Mononuclear cell (primary cell): ENCODE data around the gene INMT. TPM values are rescaled to one million over a fixed set of nuclear protein-coding genes. Genes with fewer than 3 reads are reported as not detected.
"Not testable (repeated sequence)": the region's sequence is repeated elsewhere in the genome, so short reads cannot be mapped to it uniquely, and the experiment has no call there.

ENCODE experiments used
- H3K27me3 ChIP-seq: 2 replicates; pipeline ENCODE4 v1.6.0; 2011; ENCODE audit warnings: low read length, control low read depth; ENCODE audit not compliant: insufficient read depth
- H3K4me1 ChIP-seq: 2 replicates; pipeline ENCODE4 v1.5.1; 2011; ENCODE audit warnings: mild to moderate bottlenecking, low read length, control low read depth; ENCODE audit not compliant: insufficient read depth
- H3K4me3 ChIP-seq: 2 replicates; pipeline ENCODE4 v1.5.1; 2011; ENCODE audit warnings: mild to moderate bottlenecking, low read length, moderate library complexity
- H3K9me3 ChIP-seq: 2 replicates; pipeline ENCODE4 v1.5.1; 2011; ENCODE audit warnings: low read depth, mild to moderate bottlenecking, control low read depth, low read length
- total RNA-seq: library from RNA; depleted of rRNA; stranded (reverse); fragments of >200 nt; gene quantifications from one replicate; pipeline ENCODE4 v1.2.3, GENCODE V29; 2012

The INMT gene
- total RNA-seq, result 0.52 TPM

- Histone ChIP-seq H3K4me1 (no peaks in the 10 kb centered on the region), H3K9me3 (no peaks in the 10 kb centered on the region), H3K4me3 (no peak within 1 kb of the TSS), H3K27me3 (no peaks in the 10 kb centered on the region)
Measured at GRCh38 chr7:30751696-30752273, at the start of gene INMT. TSS of gene INMT (plus strand) at chr7:30752135. CDS start at chr7:30752151, 16 bp downstream.

GRCh38 chr7:30702200-30702599 is 49.7 kb upstream of the INMT start:
- H3K4me1 ChIP-seq, result no peaks in the 10 kb centered on the region
- H3K27me3 ChIP-seq, result no peaks in the 10 kb centered on the region
- no peaks in the 10 kb centered on the region for H3K9me3 ChIP-seq
- no peak overlapping the region for H3K4me3 ChIP-seq

GRCh38 chr7:30703756-30704155 is 48.2 kb upstream of the INMT start:
- Histone ChIP-seq H3K9me3 (no peaks in the 10 kb centered on the region), H3K4me1 (no peaks in the 10 kb centered on the region), H3K27me3 (no peaks in the 10 kb centered on the region), H3K4me3 (no peak overlapping the region)

- Histone ChIP-seq H3K4me3 (no peak overlapping the region), H3K4me1 (no peaks in the 10 kb centered on the region), H3K9me3 (no peaks in the 10 kb centered on the region), H3K27me3 (no peaks in the 10 kb centered on the region)
Measured at GRCh38 chr7:30705008-30705407, 46.9 kb upstream of the INMT start.

GRCh38 chr7:30705596-30705995 is 46.3 kb upstream of the INMT start:
- Histone ChIP-seq H3K27me3 (no peaks in the 10 kb centered on the region), H3K4me3 (no peak overlapping the region), H3K4me1 (no peaks in the 10 kb centered on the region), H3K9me3 (no peaks in the 10 kb centered on the region)

DNA sequence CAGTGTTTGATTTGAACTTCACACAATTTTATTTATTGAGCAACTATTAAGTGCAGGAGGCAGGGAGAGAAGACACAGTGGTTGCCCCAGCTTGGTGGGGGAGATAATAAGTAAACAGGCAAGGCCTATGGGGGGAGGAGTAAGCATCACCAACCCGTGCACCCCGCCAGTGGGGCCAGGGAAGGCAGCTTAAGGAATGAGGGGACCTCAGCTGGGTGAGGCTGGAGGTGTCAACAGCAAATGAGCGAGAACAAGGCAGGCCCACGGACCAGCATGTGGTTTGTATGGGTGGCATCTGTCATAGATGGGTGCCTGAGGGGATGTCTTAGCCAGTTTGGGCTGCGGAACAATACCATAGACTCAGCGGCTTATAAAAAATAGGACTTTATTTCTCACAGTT is 45.6 kb upstream of the INMT start:
- Histone ChIP-seq H3K9me3 (no peaks in the 10 kb centered on the region), H3K4me1 (no peaks in the 10 kb centered on the region), H3K27me3 (no peaks in the 10 kb centered on the region), H3K4me3 (no peak overlapping the region)

- Histone ChIP-seq H3K4me3 (no peak overlapping the region), H3K27me3 (no peaks in the 10 kb centered on the region), H3K4me1 (no peaks in the 10 kb centered on the region), H3K9me3 (no peaks in the 10 kb centered on the region)
Measured at GRCh38 chr7:30706908-30707307, 45.0 kb upstream of the INMT start.

GRCh38 chr7:30707391-30708357 is 44.3 kb upstream of the INMT start:
- Histone ChIP-seq H3K9me3 (no peaks in the 10 kb centered on the region), H3K4me3 (no peak overlapping the region), H3K27me3 (no peaks in the 10 kb centered on the region), H3K4me1 (no peaks in the 10 kb centered on the region)

DNA sequence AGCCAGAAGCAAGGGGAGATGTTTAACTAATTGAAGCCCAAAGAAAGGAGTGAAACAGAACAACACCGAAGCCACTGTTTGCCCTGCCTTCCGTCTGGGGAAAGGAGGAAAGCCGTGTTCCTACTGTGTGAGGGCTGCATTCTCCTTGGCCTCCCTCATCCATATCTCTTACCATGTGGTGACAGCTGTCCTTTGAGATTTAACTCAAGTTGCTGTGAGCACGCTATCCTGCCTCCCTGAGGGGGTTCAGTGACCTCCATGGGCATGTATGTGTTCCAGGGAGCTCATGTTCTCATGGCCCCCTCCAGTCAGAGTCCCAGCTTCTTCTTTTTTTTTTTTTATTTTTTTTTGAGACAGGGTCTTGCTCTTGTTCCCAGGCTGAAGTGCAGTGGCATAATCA is 43.5 kb upstream of the INMT start:
- no peaks in the 10 kb centered on the region for H3K9me3 ChIP-seq
- no peaks in the 10 kb centered on the region for H3K27me3 ChIP-seq
- H3K4me1 ChIP-seq, result no peaks in the 10 kb centered on the region
- H3K4me3 ChIP-seq, result no peak overlapping the region

GRCh38 chr7:30708983-30709382 is 43.0 kb upstream of the INMT start:
- Histone ChIP-seq H3K9me3 (no peaks in the 10 kb centered on the region), H3K4me3 (no peak overlapping the region), H3K4me1 (no peaks in the 10 kb centered on the region), H3K27me3 (no peaks in the 10 kb centered on the region)

DNA sequence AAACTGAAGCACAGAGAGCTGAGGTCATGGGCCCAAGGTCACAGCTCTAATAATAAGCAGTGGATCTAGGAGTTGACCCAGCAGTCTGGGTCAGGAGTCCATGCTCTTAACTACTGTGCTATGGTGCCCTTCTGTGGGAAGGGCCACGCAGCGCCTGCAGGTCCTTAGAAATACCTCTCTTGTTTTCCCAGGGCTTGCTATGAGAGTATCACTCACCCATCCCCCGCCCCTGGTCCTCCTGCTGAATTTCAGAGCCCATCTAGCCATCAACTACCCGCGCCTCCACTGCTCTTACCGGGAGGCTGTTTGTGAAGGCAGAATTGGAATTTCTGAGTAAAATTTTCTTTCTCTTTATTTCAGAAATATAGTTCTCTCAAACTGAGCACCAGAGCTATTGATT is 42.4 kb upstream of the INMT start:
- Histone ChIP-seq H3K4me1 (no peaks in the 10 kb centered on the region), H3K4me3 (no peak overlapping the region), H3K27me3 (no peaks in the 10 kb centered on the region), H3K9me3 (no peaks in the 10 kb centered on the region)

- no peak overlapping the region for H3K4me3 ChIP-seq
- H3K4me1 ChIP-seq, result no peaks in the 10 kb centered on the region
- H3K9me3 ChIP-seq, result no peaks in the 10 kb centered on the region
- no peaks in the 10 kb centered on the region for H3K27me3 ChIP-seq
Measured at GRCh38 chr7:30710669-30711068, 41.3 kb upstream of the INMT start.

GRCh38 chr7:30713392-30713791 is 38.5 kb upstream of the INMT start:
- Histone ChIP-seq H3K4me1 (no peaks in the 10 kb centered on the region), H3K27me3 (no peaks in the 10 kb centered on the region), H3K9me3 (peaks cover 6% of the 10 kb centered on the region), H3K4me3 (no peak overlapping the region)

- no peak overlapping the region for H3K4me3 ChIP-seq
- no peaks in the 10 kb centered on the region for H3K27me3 ChIP-seq
- H3K9me3 ChIP-seq, result peaks cover 6% of the 10 kb centered on the region
- no peaks in the 10 kb centered on the region for H3K4me1 ChIP-seq
Measured at GRCh38 chr7:30714129-30714528, 37.8 kb upstream of the INMT start.

GRCh38 chr7:30717181-30717580 is 34.8 kb upstream of the INMT start:
- Histone ChIP-seq H3K27me3 (no peaks in the 10 kb centered on the region), H3K4me3 (no peak overlapping the region), H3K9me3 (peaks cover 6% of the 10 kb centered on the region), H3K4me1 (no peaks in the 10 kb centered on the region)

DNA sequence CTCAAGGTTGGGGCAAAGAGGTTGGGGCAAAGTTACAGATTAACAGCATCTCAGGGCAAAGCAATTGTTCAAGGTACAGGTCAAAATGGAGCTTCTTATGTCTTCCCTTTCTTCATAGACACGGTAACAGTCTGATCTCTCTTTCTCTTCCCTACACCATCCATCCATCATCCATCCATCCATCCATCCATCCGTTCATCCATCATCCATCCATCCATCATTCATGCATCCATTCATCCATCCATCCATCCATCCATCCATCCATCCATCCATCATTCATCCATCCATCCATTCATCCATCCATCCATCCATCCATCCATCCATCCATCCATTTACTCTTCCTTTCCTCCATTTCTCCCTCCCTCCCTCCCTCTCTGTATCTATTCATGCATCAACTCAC is 32.5 kb upstream of the INMT start:
- H3K27me3 ChIP-seq, H3K4me3 ChIP-seq, H3K4me1 ChIP-seq, H3K9me3 ChIP-seq: not testable (repeated sequence)
